Trophoblast cell (in vitro differentiated cells and primary cell): ENCODE results near the gene GRIK4.

ENCODE experiments used
- DNase-seq, 2 donors: peaks; one replicate each; pipeline ENCODE4 v3.0.0-alpha.2; 2016
- H2AFZ ChIP-seq: 2 replicates; pipeline ENCODE4 v1.6.1; 2013; ENCODE audit warnings: low read length, moderate library complexity, mild to moderate bottlenecking; ENCODE audit not compliant: insufficient read depth, poor library complexity
- H2AK5ac ChIP-seq: 2 replicates; pipeline ENCODE4 v1.6.1; 2013; ENCODE audit warnings: mild to moderate bottlenecking, low read length
- H2BK120ac ChIP-seq: 2 replicates; pipeline ENCODE4 v1.6.1; 2013; ENCODE audit warnings: low read length, mild to moderate bottlenecking, moderate library complexity; ENCODE audit not compliant: insufficient read depth, poor library complexity
- H2BK12ac ChIP-seq: 2 replicates; pipeline ENCODE4 v1.6.1; 2013; ENCODE audit warnings: mild to moderate bottlenecking, low read length, moderate library complexity
- H2BK5ac ChIP-seq: 2 replicates; pipeline ENCODE4 v1.6.1; 2013; ENCODE audit warnings: low read length, low read depth, moderate library complexity, mild to moderate bottlenecking; ENCODE audit not compliant: poor library complexity
- H3K14ac ChIP-seq: 2 replicates; pipeline ENCODE4 v1.6.1; 2013; ENCODE audit warnings: mild to moderate bottlenecking, low read length
- H3K18ac ChIP-seq: 2 replicates; pipeline ENCODE4 v1.6.1; 2013; ENCODE audit warnings: mild to moderate bottlenecking, low read length
- H3K23ac ChIP-seq: 2 replicates; pipeline ENCODE4 v1.6.1; 2013; ENCODE audit warnings: low read length
- H3K27ac ChIP-seq: 2 replicates; pipeline ENCODE4 v1.5.1; 2013; ENCODE audit warnings: low read depth, mild to moderate bottlenecking, inconsistent platforms, low read length, moderate library complexity
- H3K27me3 ChIP-seq: 2 replicates; pipeline ENCODE4 v1.6.1; 2013; ENCODE audit warnings: inconsistent platforms, mild to moderate bottlenecking, low read length, moderate library complexity; ENCODE audit not compliant: insufficient read depth
- H3K36me3 ChIP-seq, 2 experiments: 1 replicate in 1 of 2; 2 replicates in 1 of 2; pipeline ENCODE4 v1.6.1; 2013; ENCODE audit warnings: low read length in 2 of 2, mild to moderate bottlenecking in 2 of 2, moderate library complexity in 1 of 2; ENCODE audit not compliant: insufficient read depth in 2 of 2, control insufficient read depth in 1 of 2
- H3K4ac ChIP-seq: 2 replicates; pipeline ENCODE4 v1.6.1; 2013; ENCODE audit warnings: low read depth, mild to moderate bottlenecking, low read length, moderate library complexity
- H3K4me1 ChIP-seq, 2 experiments: 1 replicate in 1 of 2; 2 replicates in 1 of 2; pipeline ENCODE4 v1.6.1; 2013; ENCODE audit warnings: low read length in 2 of 2, mild to moderate bottlenecking in 2 of 2, moderate library complexity in 1 of 2; ENCODE audit not compliant: insufficient read depth in 2 of 2, control insufficient read depth in 1 of 2
- H3K4me2 ChIP-seq: 2 replicates; pipeline ENCODE4 v1.6.1; 2013; ENCODE audit warnings: inconsistent platforms, mild to moderate bottlenecking, low read length, moderate library complexity
- H3K4me3 ChIP-seq: 2 replicates; pipeline ENCODE4 v1.5.1; 2013; ENCODE audit warnings: mild to moderate bottlenecking, low read depth, low read length, inconsistent platforms
- H3K79me1 ChIP-seq: one replicate; pipeline ENCODE4 v1.6.1; 2013; ENCODE audit warnings: low read length
- H3K79me2 ChIP-seq: 2 replicates; pipeline ENCODE4 v1.6.1; 2013; ENCODE audit warnings: low read length, mild to moderate bottlenecking; ENCODE audit not compliant: control insufficient read depth, insufficient read depth, poor library complexity
- H3K9ac ChIP-seq: 2 replicates; pipeline ENCODE4 v1.6.1; 2013; ENCODE audit warnings: mild to moderate bottlenecking, low read length
- H3K9me3 ChIP-seq: 2 replicates; pipeline ENCODE4 v1.6.1; 2013; ENCODE audit warnings: low read depth, mild to moderate bottlenecking, control low read depth, inconsistent platforms, low read length; ENCODE audit not compliant: insufficient read depth
- H4K12ac ChIP-seq: 2 replicates; pipeline ENCODE4 v1.6.1; 2013; ENCODE audit warnings: low read depth, mild to moderate bottlenecking, low read length, moderate library complexity
- H4K8ac ChIP-seq: 2 replicates; pipeline ENCODE4 v1.6.1; 2013; ENCODE audit warnings: low read depth, mild to moderate bottlenecking, low read length, moderate library complexity
- H4K91ac ChIP-seq: one replicate; pipeline ENCODE4 v1.6.1; 2013; ENCODE audit warnings: low read depth, mild to moderate bottlenecking, low read length, moderate library complexity
- WGBS: extraction: QIAGEN DNeasy Blood & Tissue Kit; methylation state at CpG from one replicate; pipeline ENCODE4 v1.1.7; 2013; ENCODE audit warnings: missing lambda C conversion rate; ENCODE audit not compliant: insufficient read length, insufficient coverage; ENCODE audit errors: extremely low coverage; 5-methylcytosine and 5-hydroxymethylcytosine counted together

GRIK4 gene

DNA sequence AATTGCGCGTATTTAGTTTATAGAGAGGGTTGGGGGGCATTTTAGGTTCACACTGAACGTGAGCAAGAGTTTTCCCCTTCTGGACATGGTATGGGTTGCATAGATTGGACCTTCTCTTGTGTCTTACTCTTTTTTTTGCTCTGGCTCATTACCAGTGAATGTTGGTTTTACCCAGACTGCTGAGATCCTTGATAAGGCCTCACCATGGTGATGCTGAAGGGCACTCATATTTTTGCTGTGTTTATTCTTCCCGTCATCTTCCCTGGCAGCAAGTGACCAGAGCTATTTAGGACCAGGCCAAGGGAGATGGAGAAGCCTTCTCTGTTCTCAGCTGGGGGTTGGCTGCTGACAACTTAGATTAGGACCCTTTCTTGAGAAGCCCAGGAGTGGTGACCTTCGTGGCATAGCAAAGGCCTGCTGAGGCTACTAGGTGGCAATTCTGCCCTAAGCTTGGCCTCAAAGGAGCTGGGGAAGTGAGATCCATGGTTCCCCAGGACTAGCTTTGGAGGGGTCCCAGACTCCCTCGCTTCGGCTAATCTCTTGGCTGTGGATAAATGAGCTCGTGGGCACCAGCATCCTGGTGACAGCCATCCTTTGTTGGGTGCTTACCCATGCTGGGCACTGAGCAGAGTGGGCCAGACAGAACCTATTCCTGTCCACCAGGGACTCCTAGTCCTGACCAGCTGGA lies 47.3 kb downstream of the GRIK4 start:
- H3K4ac ChIP-seq, result no peak overlapping the region
- H4K8ac ChIP-seq, result no peak overlapping the region
- no peak overlapping the region for H3K4me3 ChIP-seq
- no peak overlapping the region for H2AK5ac ChIP-seq
- no peak overlapping the region for H3K27ac ChIP-seq
- no peaks in the 10 kb centered on the region for H3K36me3 ChIP-seq
- H4K12ac ChIP-seq, result no peak overlapping the region
- no peak overlapping the region for H3K9ac ChIP-seq
- no peak overlapping the region for H3K18ac ChIP-seq
- peaks cover 3 to 6% of the 10 kb centered on the region in 2 experiments for H3K4me1 ChIP-seq
- H3K23ac ChIP-seq, result no peak overlapping the region
- H2BK12ac ChIP-seq, result no peak overlapping the region
- no peak overlapping the region for H2BK5ac ChIP-seq
- no CpG with 5 or more reads among the region's 8 CpGs for WGBS
- H3K4me2 ChIP-seq, result no peak overlapping the region
- no peaks in the 10 kb centered on the region for H3K79me2 ChIP-seq
- no peak overlapping the region for H2AFZ ChIP-seq
- H3K9me3 ChIP-seq, result peaks cover 3% of the 10 kb centered on the region
- peaks cover 3% of the 10 kb centered on the region for H3K79me1 ChIP-seq
- H3K14ac ChIP-seq, result no peak overlapping the region
- H2BK120ac ChIP-seq, result no peak overlapping the region
- DNase-seq, result no peak
- H3K27me3 ChIP-seq, result peaks cover 8% of the 10 kb centered on the region
- no peak overlapping the region for H4K91ac ChIP-seq

DNA sequence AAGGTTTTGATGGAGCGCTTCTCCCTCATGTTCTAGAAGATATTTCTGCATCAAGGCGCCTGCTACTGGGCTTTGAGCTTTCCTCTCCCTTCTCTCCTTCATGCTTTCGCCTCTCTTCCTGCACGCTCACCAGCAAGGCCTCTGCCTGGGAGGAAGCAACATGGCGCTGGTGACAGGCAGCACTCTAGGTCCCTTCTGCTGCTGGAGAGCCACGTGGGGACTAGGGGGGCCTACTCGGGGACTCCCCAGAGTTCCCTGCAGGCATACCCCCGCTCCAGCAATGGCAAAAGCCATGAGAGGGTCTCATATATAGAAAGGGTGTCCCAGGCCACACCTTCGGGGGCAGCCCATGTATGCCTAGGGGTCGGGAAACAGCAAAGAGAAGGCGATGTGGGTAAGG lies 49.7 kb downstream of the GRIK4 start:
- H3K4me3 ChIP-seq, result no peak overlapping the region
- no peak overlapping the region for H3K23ac ChIP-seq
- H2BK12ac ChIP-seq, result no peak overlapping the region
- no peak overlapping the region for H3K4ac ChIP-seq
- H3K27me3 ChIP-seq, result peaks cover 15% of the 10 kb centered on the region
- H4K91ac ChIP-seq, result no peak overlapping the region
- no peak overlapping the region for H2AK5ac ChIP-seq
- peaks cover 2% of the 10 kb centered on the region for H3K79me1 ChIP-seq
- no peak overlapping the region for H3K18ac ChIP-seq
- no peak for DNase-seq
- no CpG with 5 or more reads among the region's 11 CpGs for WGBS
- no peak overlapping the region for H2BK5ac ChIP-seq
- H3K9ac ChIP-seq, result no peak overlapping the region
- H3K14ac ChIP-seq, result no peak overlapping the region
- no peak overlapping the region for H3K27ac ChIP-seq
- H3K36me3 ChIP-seq, result no peaks in the 10 kb centered on the region
- no peak overlapping the region for H2AFZ ChIP-seq
- no peak overlapping the region for H4K8ac ChIP-seq
- H2BK120ac ChIP-seq, result no peak overlapping the region
- peaks cover 12 to 17% of the 10 kb centered on the region in 2 experiments for H3K4me1 ChIP-seq
- no peaks in the 10 kb centered on the region for H3K9me3 ChIP-seq
- H3K79me2 ChIP-seq, result no peaks in the 10 kb centered on the region
- H3K4me2 ChIP-seq, result no peak overlapping the region
- no peak overlapping the region for H4K12ac ChIP-seq

DNA sequence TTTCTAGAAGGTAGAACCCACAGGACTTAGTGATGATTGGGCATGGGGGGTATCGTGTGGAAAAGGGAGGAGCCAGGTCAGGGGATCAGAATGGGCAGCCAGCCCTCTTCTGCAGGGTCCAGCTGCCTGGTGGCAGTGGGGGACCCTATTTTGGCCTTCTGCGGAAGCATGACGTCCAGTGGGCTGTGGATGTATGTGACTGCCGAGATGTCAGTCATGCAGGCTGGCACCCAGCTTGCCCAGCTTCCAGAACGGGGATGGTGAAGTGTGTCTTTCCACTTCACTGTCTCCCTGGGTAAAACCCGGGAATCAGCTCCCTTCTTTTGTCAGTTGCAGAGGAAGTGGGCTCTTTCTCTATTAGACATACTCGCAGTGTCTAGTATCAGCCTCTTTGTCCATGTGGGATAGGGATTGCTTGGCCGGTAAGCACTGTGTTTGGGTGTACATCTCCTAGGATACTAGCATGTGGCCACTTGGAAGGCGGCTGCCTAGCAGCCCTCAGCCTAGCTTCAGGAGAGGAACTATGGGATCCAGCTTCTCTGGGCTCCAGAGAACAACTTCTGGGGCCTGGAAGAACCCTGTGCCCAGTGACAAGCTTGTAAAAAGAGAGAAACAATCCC lies 51.4 kb downstream of the GRIK4 start:
- H3K79me2 ChIP-seq, result no peaks in the 10 kb centered on the region
- no peak overlapping the region for H3K4ac ChIP-seq

DNA sequence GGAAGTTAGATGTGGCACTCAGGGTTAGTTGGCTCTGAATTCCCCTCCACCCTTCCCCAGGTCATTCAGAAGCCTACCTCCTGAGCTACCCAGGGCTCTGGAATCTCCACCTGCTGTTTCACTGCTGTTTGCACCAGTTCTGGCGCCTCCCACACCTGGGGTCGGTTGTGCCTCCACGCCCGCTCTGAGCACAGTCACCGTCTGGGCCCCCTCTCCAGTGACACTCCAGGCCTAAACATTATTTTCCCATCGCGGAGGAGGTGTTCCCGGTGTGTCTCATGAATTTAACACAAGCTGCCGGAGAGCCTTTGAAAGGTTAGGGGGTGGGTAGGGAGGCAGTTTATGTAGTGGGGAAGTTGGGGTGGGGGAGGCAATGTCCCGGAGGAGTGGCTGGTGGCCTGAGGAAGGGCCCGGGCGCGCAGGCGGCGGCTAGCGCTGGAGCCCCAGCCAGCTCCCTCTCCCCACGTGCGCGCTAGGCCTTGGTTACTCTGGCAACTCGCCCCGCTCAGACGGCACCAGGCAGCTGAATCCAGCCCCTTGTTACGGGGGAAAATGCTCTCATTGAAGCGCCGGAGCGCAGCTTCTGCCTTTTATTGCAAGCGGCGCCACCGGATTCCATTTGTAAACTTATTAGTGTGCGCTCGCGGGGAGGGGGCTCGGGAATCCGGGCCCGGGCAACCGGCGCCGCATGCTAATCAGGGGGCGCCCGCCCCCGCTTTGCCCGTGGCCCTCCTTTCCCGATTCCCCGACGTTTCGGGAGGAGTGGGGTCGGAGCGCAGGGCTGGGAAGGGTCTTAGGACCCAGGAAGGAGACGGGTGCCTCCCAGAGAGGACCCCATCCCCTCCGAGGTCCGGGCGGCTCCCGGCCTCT lies 52.4 kb downstream of the GRIK4 start:
- Histone ChIP-seq H3K36me3 (no peaks in the 10 kb centered on the region), H4K8ac (no peak overlapping the region), H3K4me3 (no peak overlapping the region), H3K9me3 (no peaks in the 10 kb centered on the region), H4K12ac (no peak overlapping the region), H2BK120ac (no peak overlapping the region), H2AFZ (no peak overlapping the region), H3K79me1 (peaks cover 2% of the 10 kb centered on the region), H3K79me2 (no peaks in the 10 kb centered on the region), H3K4ac (no peak overlapping the region), H2AK5ac (no peak overlapping the region), H3K27me3 (peaks cover 15% of the 10 kb centered on the region), H3K18ac (no peak overlapping the region), H4K91ac (no peak overlapping the region), H2BK12ac (no peak overlapping the region), H3K14ac (no peak overlapping the region), H3K9ac (no peak overlapping the region), H3K23ac (no peak overlapping the region), H3K27ac (no peak overlapping the region), H3K4me1 (peaks cover 13 to 19% of the 10 kb centered on the region in 2 experiments), H2BK5ac (no peak overlapping the region), H3K4me2 (peak overlapping the region; percentile 70)
- no CpG with 5 or more reads among the region's 53 CpGs for WGBS
- DNase-seq, result no peak

More for the DNA sequence above, 51.4 kb downstream of the GRIK4 start:
- no peak overlapping the region for H4K91ac ChIP-seq
- no peak overlapping the region for H3K9ac ChIP-seq
- peaks cover 2% of the 10 kb centered on the region for H3K79me1 ChIP-seq
- H3K18ac ChIP-seq, result no peak overlapping the region
- WGBS, result no CpG with 5 or more reads among the region's 9 CpGs
- no peaks in the 10 kb centered on the region for H3K36me3 ChIP-seq
- no peak overlapping the region for H3K4me2 ChIP-seq
- no peak overlapping the region for H4K8ac ChIP-seq
- H2BK5ac ChIP-seq, result no peak overlapping the region
- peaks cover 15% of the 10 kb centered on the region for H3K27me3 ChIP-seq
- no peak overlapping the region for H2AK5ac ChIP-seq
- peaks cover 13 to 19% of the 10 kb centered on the region in 2 experiments for H3K4me1 ChIP-seq
- H3K9me3 ChIP-seq, result no peaks in the 10 kb centered on the region
- no peak for DNase-seq
- no peak overlapping the region for H2AFZ ChIP-seq
- H3K23ac ChIP-seq, result no peak overlapping the region
- H2BK120ac ChIP-seq, result no peak overlapping the region
- H4K12ac ChIP-seq, result no peak overlapping the region
- H3K4me3 ChIP-seq, result no peak overlapping the region
- H2BK12ac ChIP-seq, result no peak overlapping the region
- H3K27ac ChIP-seq, result no peak overlapping the region
- H3K14ac ChIP-seq, result no peak overlapping the region
